ENCODE data around the gene CBR1. TPM values are rescaled to one million over a fixed set of nuclear protein-coding genes. Genes with fewer than 3 reads are reported as not detected.

Gene CBR1
- 20.1 and 32.8 TPM in 2 replicates for total RNA-seq (ENCODE audit: low replicate concordance)
- long read RNA-seq, transcript CBR1-201 (3 exons, 1,293 nt): major isoform, 98 of 100 reads
- long read RNA-seq, partial matches to known transcripts: 0 of 100 reads
- long read RNA-seq, other reads (novel, unspliced or antisense): 2 of 100 reads

- no peak for TF ChIP-seq CTCF (conservative IDR thresholded peaks at IDR 0.05)
- DNase-seq (ENCODE audit: extremely low spot score, unreplicated experiment): peak; percentile 79
- Mint-ChIP-seq H3K4me3 (peak within 1 kb of the TSS; percentile 85), H3K9me3 (peaks cover 9% of the 10 kb centered on the region), H3K4me1 (ENCODE audit: unreplicated experiment) (peaks cover 28% of the 10 kb centered on the region), H3K27ac (peak within 1 kb of the TSS; percentile 63), H3K27me3 (no peaks in the 10 kb centered on the region), H3K36me3 (peaks cover 4% of the 10 kb centered on the region)
These were observed at the start of gene CBR1 for GRCh38 chr21:36069713-36070583. Gene CBR1, plus strand, starts transcription at chr21:36070024. Its CDS starts 92 bp downstream, at chr21:36070116.

GRCh38 chr21:36021251-36021837, 48.5 kb upstream of the CBR1 start:
- Mint-ChIP-seq H3K27me3 (peaks cover 5% of the 10 kb centered on the region), H3K4me3 (no peak overlapping the region), H3K36me3 (no peaks in the 10 kb centered on the region), H3K9me3 (no peaks in the 10 kb centered on the region), H3K4me1 (ENCODE audit: unreplicated experiment) (peaks cover 15% of the 10 kb centered on the region), H3K27ac (no peak overlapping the region)
- no peak for DNase-seq (ENCODE audit: extremely low spot score, unreplicated experiment)
- TF ChIP-seq CTCF (conservative IDR thresholded peaks at IDR 0.05): no peak

GRCh38 chr21:36022427-36023091, 47.3 kb upstream of the CBR1 start:
- DNase-seq (ENCODE audit: extremely low spot score, unreplicated experiment): no peak
- Mint-ChIP-seq H3K9me3 (no peaks in the 10 kb centered on the region), H3K4me1 (ENCODE audit: unreplicated experiment) (peaks cover 15% of the 10 kb centered on the region), H3K36me3 (no peaks in the 10 kb centered on the region), H3K27ac (peak overlapping the region; percentile 61), H3K27me3 (peaks cover 8% of the 10 kb centered on the region), H3K4me3 (no peak overlapping the region)
- TF ChIP-seq CTCF (conservative IDR thresholded peaks at IDR 0.05): no peak

GRCh38 chr21:36023092-36023480, 46.7 kb upstream of the CBR1 start:
- Mint-ChIP-seq H3K4me3 (peak overlapping the region; percentile 2), H3K4me1 (ENCODE audit: unreplicated experiment) (peaks cover 15% of the 10 kb centered on the region), H3K27me3 (peaks cover 8% of the 10 kb centered on the region), H3K36me3 (no peaks in the 10 kb centered on the region), H3K9me3 (no peaks in the 10 kb centered on the region), H3K27ac (peak overlapping the region; percentile 61)
- no peak for TF ChIP-seq CTCF (conservative IDR thresholded peaks at IDR 0.05)
- no peak for DNase-seq (ENCODE audit: extremely low spot score, unreplicated experiment)

GRCh38 chr21:36024782-36025181, 45.0 kb upstream of the CBR1 start:
- H3K9me3 Mint-ChIP-seq: no peaks in the 10 kb centered on the region
- H3K27ac Mint-ChIP-seq: no peak overlapping the region
- peaks cover 13% of the 10 kb centered on the region for H3K27me3 Mint-ChIP-seq
- DNase-seq (ENCODE audit: extremely low spot score, unreplicated experiment): no peak
- peaks cover 22% of the 10 kb centered on the region for H3K4me1 Mint-ChIP-seq (ENCODE audit: unreplicated experiment)
- no peak for TF ChIP-seq CTCF (conservative IDR thresholded peaks at IDR 0.05)
- no peaks in the 10 kb centered on the region for H3K36me3 Mint-ChIP-seq
- no peak overlapping the region for H3K4me3 Mint-ChIP-seq
